ENCODE results near the gene PIH1D2.
A peak's percentile ranks its signal among the peaks of the same experiment; 100 is the strongest.

The PIH1D2 gene

DNA sequence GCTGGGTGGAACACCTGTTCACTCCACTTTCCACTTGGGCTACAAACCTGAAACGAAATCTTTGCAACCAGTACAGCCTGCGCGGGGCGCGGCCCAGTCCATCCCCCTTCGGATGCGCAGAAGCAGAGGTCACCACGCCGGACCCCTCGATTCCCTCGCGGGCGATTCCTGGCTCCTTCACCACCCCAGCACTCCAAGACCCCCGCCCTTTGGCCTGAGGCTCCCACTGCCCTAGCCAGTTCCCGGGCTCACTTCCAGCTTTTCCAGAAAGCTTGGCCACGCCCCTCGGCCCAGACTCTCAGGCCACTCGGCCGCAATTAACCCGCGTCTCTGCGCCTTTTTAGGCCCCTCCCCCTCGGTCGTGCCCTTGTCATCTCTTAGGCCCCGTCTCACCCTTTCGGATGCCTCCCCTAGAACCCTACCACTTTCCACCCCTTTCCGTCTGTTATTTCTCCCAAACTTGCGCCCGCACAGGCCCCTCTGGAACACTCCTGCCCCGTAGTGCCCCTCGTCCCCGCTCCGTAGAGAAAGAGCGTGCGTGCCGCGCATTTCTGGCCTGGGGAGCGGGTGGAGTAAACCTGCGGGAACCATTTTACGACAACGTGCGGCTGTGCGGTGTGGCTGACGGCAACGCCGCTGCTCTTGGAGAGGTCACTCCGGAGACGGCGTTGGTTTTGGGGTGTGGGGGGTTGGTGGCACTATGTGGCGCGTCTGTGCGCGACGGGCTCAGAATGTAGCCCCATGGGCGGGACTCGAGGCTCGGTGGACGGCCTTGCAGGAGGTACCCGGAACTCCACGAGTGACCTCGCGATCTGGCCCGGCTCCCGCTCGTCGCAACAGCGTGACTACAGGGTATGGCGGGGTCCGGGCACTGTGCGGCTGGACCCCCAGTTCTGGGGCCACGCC lies 48.8 kb downstream of the PIH1D2 start, which contains the start of gene DLAT:
DLAT (plus strand) TSS at position 636 of the 906 bp plus-strand sequence; CDS start at position 701, 65 bp downstream.
- peaks cover 33% of the 10 kb centered on the region for H3K36me3 ChIP-seq (ENCODE audit: insufficient read depth, low read length)
- peak within 1 kb of the TSS; percentile 96 for H3K27ac ChIP-seq (ENCODE audit: low read depth, low read length)
- H3K9me3 ChIP-seq (ENCODE audit: low read length), result no peaks in the 10 kb centered on the region
- H3K4me3 ChIP-seq (ENCODE audit: low read depth in 1 of 2, low read length in 2 of 2), result peak within 1 kb of the TSS; percentile 80 to 98
- peaks cover 5% of the 10 kb centered on the region for H3K4me1 ChIP-seq (ENCODE audit: insufficient read depth, low read length)
- H3K27me3 ChIP-seq (ENCODE audit: control insufficient read depth in 1 of 2, insufficient read depth in 2 of 2, low read length in 2 of 2), result no peaks in the 10 kb centered on the region
- H3K9ac ChIP-seq (ENCODE audit: low read length), result peak within 1 kb of the TSS; percentile 79

DNA sequence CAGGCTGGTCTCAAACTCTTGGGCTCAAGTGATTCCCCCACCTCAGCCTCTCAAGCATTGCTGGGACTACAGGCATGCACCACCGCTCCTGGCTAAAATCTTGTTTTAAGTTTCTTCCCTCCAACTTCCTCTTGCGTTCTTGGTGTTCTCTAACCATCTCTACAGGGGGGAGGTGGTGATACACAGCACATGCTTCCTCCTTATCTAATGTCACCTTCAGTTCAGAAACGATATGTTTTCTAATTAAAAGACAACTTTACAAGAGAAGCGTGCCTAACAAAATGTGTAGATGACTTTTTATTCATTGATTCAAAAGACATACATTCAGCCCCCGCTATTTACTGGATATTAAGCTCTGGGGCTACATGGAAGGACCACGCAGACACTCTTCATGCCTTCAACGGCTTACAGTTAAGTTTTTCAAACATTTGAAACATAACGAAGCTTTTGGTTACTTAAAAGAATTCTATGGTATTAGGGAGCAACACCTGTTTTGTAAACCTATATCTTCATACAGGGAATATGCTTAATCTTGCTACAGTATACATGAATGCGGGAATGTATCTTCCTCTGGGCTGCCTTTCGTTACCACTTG lies 49.5 kb downstream of the PIH1D2 start:
- H3K36me3 ChIP-seq (ENCODE audit: insufficient read depth, low read length), result peaks cover 33% of the 10 kb centered on the region
- peak overlapping the region; percentile 96 for H3K27ac ChIP-seq (ENCODE audit: low read depth, low read length)

GRCh38 chr11:112023104-112023503 lies 50.7 kb downstream of the PIH1D2 start:
- peaks cover 5% of the 10 kb centered on the region for H3K4me1 ChIP-seq (ENCODE audit: insufficient read depth, low read length)
- no peak overlapping the region for H3K27ac ChIP-seq (ENCODE audit: low read depth, low read length)

More for the DNA sequence above, 49.5 kb downstream of the PIH1D2 start:
- Histone ChIP-seq H3K9ac (ENCODE audit: low read length) (peak overlapping the region; percentile 79), H3K9me3 (ENCODE audit: low read length) (no peaks in the 10 kb centered on the region), H3K4me3 (ENCODE audit: low read depth in 1 of 2, low read length in 2 of 2) (peak overlapping the region; percentile 80 to 98), H3K27me3 (ENCODE audit: control insufficient read depth in 1 of 2, insufficient read depth in 2 of 2, low read length in 2 of 2) (no peaks in the 10 kb centered on the region), H3K4me1 (ENCODE audit: insufficient read depth, low read length) (peaks cover 5% of the 10 kb centered on the region)

DNA sequence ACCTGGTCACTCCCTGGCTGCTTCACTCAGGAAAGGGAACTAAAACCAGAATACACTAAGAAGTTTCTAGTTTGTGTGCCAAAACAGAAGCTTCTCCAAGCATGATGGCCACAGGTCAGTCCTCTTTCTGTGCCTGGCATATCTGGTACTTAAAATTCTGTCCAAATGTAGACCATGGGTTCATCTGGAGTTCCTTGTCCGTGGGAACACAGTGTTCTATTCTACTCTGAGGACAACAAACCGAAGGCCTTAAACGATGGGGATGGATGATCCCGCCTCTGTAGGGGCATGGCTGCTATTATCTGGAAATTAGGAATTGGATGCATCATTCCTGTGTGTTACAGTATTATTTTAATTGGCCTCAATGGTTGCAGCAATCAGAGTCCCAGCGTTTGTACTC lies 54.8 kb downstream of the PIH1D2 start:
- no peaks in the 10 kb centered on the region for H3K27me3 ChIP-seq (ENCODE audit: control insufficient read depth in 1 of 2, insufficient read depth in 2 of 2, low read length in 2 of 2)
- no peak overlapping the region for H3K27ac ChIP-seq (ENCODE audit: low read depth, low read length)
- no peak overlapping the region for H3K9ac ChIP-seq (ENCODE audit: low read length)
- no peak overlapping the region for H3K4me3 ChIP-seq (ENCODE audit: low read depth in 1 of 2, low read length in 2 of 2)
- H3K4me1 ChIP-seq (ENCODE audit: insufficient read depth, low read length), result peaks cover 2% of the 10 kb centered on the region
- H3K36me3 ChIP-seq (ENCODE audit: insufficient read depth, low read length), result peaks cover 45% of the 10 kb centered on the region
- H3K9me3 ChIP-seq (ENCODE audit: low read length), result no peaks in the 10 kb centered on the region

More at GRCh38 chr11:112023104-112023503, 50.7 kb downstream of the PIH1D2 start:
- H3K9ac ChIP-seq (ENCODE audit: low read length), result no peak overlapping the region
- no peaks in the 10 kb centered on the region for H3K9me3 ChIP-seq (ENCODE audit: low read length)
- peaks cover 33% of the 10 kb centered on the region for H3K36me3 ChIP-seq (ENCODE audit: insufficient read depth, low read length)
- H3K27me3 ChIP-seq (ENCODE audit: control insufficient read depth in 1 of 2, insufficient read depth in 2 of 2, low read length in 2 of 2), result no peaks in the 10 kb centered on the region
- H3K4me3 ChIP-seq (ENCODE audit: low read depth in 1 of 2, low read length in 2 of 2), result no peak overlapping the region
